Measurements from ENCODE around the gene CFAP74.

DNA sequence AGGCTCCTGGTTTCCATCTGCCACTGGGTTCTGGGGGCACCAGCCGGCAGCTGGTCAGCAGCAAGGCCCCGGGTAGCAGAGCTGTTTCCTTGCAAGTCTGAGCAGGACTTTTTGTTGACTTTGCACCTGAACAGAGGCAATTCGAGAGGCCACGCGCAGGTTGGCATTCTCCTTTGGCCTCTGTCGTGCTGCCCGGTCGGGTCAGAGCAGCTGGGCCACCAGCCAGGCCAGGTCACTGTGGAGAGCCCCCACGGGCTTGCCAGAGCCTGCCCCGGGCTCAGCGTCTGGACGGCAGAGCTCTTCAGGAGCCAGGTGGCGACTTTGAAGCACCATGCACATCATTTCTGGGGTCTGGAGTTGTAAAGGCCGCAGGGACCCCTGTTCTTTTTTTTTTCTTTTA, 56.1 kb downstream of the CFAP74 start:
- TF ChIP-seq CTCF (optimal IDR thresholded peaks at IDR 0.05 in 1 of 3, IDR thresholded peaks at IDR 0.05 in 1 of 3, conservative IDR thresholded peaks at IDR 0.05 in 1 of 3; ENCODE audit: extremely low read depth in 1 of 3, insufficient read depth in 2 of 3, low read length in 3 of 3) (no peak), EZH2 (IDR thresholded peaks at IDR 0.05; ENCODE audit: low read length) (no peak)
